GM19099 (cell line): ENCODE results near the gene NAV2.

Source experiments
- POLR2A ChIP-seq: IDR thresholded peaks from 3 replicates; pipeline ENCODE4 v1.6.1; 2011; ENCODE audit warnings: low read depth; ENCODE audit not compliant: insufficient read length; ENCODE audit errors: extremely low read depth

The NAV2 gene

DNA sequence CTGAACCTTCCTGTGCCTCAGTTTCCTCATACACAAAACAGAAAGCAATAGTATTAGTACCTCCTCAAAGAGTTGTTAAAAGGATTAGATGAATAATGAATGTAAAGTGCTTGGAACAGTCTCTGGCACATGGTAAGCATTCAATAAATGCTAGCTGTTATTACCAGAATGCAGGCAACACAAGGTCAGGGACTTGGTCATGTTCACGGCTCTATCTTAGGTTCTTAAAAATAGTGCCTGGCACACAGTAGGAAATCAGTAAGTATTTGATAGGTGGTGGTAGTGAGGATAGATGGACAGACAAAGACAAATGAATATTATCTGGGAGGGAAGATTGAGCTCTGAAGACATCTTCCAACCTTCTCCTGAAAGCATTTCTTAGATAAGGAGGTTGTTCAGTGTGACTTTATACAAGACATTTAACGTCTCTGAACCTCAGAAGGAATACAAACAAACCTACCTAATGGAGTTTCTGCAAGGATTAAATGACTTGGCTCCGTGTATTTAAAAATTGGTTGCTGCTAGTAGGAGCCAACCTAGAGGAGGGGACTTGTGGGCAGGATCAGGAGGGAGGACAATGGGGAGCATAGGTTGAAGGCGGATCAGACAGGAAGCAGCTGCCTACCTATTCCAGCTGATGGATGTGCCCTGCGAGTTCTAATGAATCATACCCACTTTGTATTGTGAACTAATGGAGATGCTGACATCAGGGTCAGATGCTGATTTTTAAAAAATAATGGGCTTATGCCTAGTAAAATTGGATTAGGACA, 353.6 kb downstream of the NAV2 start:
- TF ChIP-seq POLR2A: no peak

DNA sequence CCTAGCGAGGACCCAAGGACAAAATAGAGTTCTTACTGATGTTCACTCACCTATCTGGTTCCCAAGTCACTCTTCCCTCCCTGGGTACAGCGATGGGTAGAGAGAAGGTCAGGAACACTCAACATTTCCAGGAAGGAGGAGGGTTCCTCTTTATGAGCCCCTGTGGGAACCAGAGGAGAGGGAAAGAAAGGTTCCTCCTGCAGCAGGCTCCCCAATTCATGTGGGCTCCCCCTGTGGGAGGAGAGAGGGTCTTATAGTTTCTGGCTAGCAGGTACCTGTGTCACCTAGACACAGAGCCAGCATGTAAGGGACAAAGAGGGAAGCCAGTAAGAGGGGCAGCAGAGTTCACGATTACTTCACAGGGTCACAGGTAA, 354.1 kb downstream of the NAV2 start:
- no peak for TF ChIP-seq POLR2A

DNA sequence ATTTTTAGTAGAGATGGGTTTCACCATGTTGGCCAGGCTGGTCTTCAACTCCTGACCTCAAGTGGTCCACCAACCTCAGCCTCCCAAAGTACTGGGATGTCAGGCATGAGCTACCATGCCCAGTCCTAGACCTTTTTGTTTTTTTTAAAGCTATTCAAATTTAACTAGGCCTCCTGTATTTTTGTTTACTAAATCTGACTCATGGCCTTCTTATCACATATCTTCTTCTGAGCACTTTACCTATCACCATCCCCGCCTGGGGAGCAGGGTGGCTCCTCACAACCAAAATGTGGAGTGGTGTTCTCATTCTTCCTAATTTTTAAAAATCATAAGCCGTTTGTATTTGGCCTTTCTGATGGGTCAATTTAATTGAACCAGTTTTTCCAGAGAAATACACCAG, 355.0 kb downstream of the NAV2 start:
- TF ChIP-seq POLR2A: no peak

DNA sequence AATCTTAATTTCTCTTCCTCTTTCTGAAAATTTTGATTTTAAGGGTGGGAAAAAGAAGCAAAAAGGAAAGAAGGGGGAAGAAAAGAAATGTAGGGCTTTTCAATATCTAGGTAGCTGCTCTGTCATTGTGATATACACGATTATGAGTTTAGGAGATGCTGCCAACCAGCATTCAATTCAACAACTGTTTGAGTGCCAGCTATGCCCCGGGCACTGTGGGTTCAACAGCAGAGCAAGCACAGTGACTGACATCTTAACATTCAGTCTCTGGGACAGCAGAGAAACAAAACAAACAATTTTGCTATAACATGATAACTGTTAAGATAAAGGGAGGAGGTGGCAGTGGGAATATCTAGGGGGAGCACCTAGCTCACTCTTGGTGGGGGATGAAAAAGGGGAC, 356.1 kb downstream of the NAV2 start:
- TF ChIP-seq POLR2A: no peak

DNA sequence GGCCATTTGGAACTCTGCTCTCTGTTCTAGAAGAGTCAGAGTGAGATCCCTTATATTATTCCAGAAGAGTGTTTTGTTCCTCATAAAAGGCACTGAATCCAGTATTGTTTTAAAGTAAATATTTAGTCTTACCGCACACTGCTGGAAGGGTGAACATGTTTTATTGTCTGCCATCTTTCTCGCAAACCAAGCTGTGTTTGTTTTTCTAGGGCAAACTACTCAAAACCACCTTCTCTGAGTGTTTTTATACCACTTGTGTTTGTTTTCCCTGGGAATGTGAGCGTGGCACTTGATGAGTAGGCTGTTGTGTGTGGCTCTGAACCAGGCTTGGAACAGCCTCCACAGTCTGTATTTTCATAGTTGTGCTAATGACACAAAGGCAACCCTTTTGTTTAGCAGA, 357.8 kb downstream of the NAV2 start:
- TF ChIP-seq POLR2A: no peak

DNA sequence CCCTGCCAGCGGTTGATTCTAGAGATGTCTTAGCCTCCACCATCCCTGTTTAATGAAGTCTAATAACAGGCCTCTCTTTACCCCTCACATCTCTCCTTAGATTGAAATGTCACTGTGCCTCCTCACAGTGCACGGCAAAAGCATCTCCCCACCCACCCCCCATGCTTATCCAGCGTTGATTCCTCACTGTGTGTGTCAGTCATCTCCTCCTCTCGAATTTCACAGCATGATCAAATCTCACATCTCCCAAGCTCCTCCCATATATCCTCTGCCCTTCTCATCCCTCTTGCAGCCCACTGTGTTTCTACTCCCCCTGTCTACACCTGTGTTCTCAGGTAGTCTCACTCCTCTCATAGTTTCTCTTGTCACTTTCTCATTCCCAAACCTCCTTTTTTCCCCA, 363.0 kb downstream of the NAV2 start:
- no peak for TF ChIP-seq POLR2A

DNA sequence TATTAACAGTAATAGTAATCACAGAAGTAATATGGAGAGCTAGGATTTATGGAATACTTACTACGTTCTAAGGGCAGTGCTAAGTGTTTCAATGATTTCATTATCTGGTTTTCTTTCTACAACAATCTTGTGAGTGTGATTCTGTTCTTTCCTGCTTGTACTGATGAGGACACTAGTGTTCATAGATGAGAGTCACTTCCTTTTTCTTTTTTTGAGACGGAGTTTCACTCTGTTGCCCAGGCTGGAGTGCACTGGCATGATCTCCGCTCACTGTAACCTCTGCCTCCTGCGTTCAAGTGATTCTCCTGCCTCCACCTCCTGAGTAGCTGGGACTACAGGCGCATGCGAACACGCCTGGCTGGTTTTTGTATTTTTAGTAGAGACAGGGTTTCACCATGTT, 366.2 kb downstream of the NAV2 start:
- TF ChIP-seq POLR2A: no peak

DNA sequence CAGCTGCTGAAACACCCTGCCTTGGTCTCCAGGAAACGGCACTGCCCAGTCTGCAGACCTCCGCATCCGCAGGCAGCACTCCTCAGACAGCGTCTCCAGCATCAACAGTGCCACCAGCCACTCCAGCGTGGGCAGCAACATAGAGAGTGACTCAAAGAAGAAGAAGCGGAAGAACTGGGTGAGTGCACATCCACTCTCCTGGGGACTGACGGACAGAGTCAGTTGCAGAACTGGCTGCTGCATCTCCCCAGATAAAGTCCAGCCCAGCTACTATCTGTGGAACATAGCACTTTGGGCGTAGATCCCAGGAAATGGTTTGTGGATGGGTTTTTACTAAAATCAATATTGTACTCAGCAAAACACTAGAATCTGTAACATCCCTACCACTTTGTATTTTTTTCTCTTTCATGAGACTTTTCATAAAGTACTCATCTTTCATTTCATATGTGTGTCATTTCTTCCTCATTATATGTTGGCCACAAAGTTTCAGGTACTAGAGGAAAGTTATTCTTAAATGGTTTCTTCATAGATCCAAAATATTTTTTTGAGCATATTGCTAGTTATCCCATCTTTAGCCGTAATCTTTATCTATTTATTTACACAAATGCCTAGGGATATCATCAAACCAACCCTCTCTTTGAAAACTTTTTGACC, 367.5 kb downstream of the NAV2 start:
- TF ChIP-seq POLR2A: no peak

DNA sequence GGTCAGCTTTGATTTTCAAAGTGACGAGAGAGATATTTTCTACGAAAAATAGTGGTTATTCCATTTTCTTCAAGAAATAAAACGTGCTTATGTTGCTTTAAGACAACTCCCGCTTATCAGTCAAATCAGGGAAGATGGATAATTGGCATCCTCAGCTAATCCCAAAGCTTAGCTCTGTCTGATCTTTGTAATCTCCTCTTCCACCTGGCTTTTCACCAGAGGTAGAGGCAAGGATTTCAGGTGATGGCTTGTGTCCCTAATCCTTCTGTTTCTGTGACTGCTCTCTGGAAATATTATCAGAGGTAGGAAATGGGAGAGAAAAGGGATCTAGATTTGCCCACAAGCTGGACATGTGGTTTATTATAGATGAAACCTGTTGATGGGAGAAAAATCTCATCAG, 368.7 kb downstream of the NAV2 start:
- TF ChIP-seq POLR2A: no peak

DNA sequence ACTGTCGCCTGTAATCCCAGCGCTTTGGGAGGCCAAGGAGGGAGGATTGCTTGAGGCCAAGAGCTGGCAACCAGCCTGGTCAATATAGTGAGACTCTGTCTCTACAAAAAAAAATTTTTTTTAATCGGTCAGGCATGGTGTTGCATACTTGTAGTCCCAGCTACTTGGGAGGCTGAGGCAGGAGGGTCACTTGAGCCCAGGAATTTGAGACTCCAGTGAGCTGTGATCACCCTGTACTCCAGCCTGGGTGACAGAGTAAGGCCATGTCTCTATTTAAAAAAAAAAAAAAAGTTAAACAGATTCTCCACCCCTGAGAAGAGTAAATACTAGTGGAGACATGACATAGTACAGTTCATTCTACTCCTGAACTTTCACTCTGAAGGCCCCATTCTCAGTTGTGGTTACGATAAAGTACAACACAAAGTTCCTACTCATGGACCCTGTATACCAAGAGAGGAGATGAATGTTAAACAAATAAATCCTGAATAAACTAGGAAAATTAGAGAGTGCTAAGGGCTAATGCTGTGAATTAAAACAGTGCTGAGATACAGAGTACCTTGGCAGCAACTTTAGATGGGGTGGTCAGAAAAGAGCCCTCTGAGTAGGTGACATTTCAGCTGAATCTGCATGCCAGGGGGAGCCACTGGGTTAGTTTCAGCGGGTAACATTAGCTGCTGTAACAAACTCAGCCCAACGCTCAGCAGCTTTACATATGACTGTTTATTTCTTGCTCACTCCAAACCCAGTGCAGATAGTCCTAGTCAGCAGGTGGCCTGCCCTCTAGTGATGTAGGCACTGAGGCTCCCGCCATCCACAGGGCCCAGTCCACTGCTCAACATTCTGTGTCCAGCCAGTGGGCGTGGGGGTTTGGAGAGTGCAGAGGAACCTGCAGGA, 372.5 kb downstream of the NAV2 start:
- TF ChIP-seq POLR2A: no peak

DNA sequence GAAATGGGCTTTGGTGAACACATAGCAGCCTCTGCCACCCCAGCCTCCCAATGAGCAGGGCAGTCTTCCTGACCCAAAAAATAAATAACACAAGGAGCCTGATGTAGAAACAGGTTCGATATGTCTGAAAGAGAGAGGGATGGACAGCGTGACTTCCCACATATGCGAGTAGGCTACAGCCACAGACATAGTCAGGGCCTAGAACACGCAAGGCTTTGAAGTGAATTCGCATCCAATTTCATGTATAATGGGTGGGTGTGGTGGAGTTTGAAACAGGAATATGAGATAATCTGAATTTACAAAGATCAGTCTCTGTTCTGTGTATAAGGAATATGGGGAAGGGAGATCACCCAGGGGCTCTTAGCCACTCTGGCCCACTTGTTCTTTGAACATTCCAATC, 373.3 kb downstream of the NAV2 start:
- TF ChIP-seq POLR2A: no peak

DNA sequence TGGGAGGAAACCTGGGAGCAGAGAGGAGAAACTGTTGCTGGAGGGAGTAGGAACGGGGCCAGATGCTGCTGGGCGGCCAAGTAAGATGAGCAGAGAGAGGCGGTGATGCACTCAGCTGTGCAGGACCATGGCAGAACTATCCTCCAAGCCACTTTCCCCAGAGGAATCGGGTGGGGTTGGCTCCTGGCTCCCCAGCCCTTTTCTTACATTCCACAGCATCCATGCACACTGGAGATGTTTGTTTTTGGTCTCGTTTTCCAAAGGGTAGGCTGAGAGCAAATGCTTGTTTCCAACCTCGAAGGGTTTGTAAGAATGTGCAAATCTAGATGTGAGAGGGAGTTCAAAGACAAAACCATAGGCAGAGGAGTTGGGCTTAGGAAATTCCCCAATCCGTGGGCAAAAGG, 374.5 kb downstream of the NAV2 start:
- no peak for TF ChIP-seq POLR2A

DNA sequence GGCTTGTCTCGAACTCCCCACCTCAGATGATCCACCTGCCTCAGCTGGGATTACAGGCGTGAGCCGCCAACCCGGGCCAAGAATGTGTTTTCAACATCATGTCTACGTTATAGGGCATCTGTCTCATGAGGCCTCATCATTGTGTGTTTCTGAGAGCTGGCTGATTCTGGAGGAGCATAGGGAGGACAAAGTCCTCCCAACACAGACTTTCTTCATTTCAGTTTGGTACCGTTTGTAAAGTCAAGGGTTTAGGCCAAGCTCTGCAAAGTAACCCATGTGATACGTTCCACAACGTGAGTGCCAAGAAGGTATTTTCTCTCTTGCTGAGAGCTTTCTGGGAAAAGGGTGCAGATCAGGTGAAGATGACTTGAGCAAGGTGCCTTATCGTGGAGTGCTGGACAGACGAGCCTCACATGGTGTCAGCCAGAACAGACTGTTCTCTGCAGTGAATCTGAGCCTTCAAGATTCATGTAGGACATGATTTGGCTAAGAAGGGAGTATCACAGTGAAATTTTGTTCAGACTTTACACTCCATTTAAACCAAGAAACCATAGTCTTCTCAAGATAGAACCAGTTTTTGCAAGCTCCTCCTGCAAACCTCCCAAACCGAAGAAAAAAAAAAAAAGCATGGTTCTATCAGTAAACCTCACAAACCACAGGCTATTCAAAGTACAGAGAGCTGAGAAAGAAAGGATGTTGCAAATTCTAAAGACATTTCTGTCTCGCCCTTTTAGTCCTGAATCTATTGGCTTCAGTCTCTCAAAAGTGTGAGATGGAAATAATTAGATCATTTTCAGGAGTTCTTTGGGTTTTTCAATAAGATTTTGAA, 376.0 kb downstream of the NAV2 start:
- no peak for TF ChIP-seq POLR2A

DNA sequence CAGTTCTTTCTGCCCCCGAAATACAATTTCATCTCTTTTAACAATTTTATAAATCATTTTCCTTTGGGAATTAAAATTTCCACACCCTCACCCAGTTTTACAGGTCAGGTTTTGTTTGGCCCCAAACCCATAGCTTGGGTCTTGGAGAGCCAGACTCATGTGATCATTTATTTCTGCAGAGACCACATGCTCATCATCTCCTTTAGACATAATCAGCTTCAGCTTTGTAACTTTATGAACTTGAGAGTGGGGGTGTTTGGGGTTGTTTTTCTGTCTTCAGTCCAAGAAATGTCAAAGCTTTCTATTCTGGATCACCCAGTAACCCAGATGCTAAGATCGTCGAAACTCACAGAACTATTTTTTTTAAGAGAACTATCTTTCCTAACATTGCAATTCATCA, 376.7 kb downstream of the NAV2 start:
- no peak for TF ChIP-seq POLR2A
